ENCODE measurements around the gene TCAF1. TPM values are rescaled to one million over a fixed set of nuclear protein-coding genes. Genes with fewer than 3 reads are reported as not detected.

The TCAF1 gene
- total and polyA plus RNA-seq, 2 donors (not counting 1 experiment from before 2014, with no cell fraction given): 7.1 to 17.3 TPM

Other genes starting within 250 kb of the TCAF1 start
- 1.9 TPM in 2 replicates for gene CTAGE6, start 144.5 kb downstream of the TCAF1 start, total RNA-seq
- 0.10 TPM in 1 of 2 replicates, not detected in the other for gene CTAGE6, start 144.5 kb downstream of the TCAF1 start, polyA plus RNA-seq
- gene OR2F2, start 33.1 kb upstream of the TCAF1 start, total RNA-seq: not detected in 2 replicates
- gene OR2F2, start 33.1 kb upstream of the TCAF1 start, polyA plus RNA-seq: not detected in 2 replicates
- not detected in 2 replicates for gene OR2F1, start 52.7 kb upstream of the TCAF1 start, total RNA-seq
- not detected in 2 replicates for gene OR2F1, start 52.7 kb upstream of the TCAF1 start, polyA plus RNA-seq
- not detected in 2 replicates for gene OR6B1, start 98.1 kb upstream of the TCAF1 start, total RNA-seq
- not detected in 2 replicates for gene OR6B1, start 98.1 kb upstream of the TCAF1 start, polyA plus RNA-seq
- gene OR2A5, start 146.8 kb upstream of the TCAF1 start, total RNA-seq: not detected in 2 replicates
- gene OR2A5, start 146.8 kb upstream of the TCAF1 start, polyA plus RNA-seq: not detected in 2 replicates
- not detected in 2 replicates for gene OR2A25, start 167.6 kb upstream of the TCAF1 start, total RNA-seq
- gene OR2A25, start 167.6 kb upstream of the TCAF1 start, polyA plus RNA-seq: not detected in 2 replicates
- gene OR2A12, start 184.1 kb upstream of the TCAF1 start, total RNA-seq: not detected in 2 replicates
- not detected in 2 replicates for gene OR2A12, start 184.1 kb upstream of the TCAF1 start, polyA plus RNA-seq
- not detected in 2 replicates for gene OR2A2, start 207.4 kb upstream of the TCAF1 start, total RNA-seq
- not detected in 2 replicates for gene OR2A2, start 207.4 kb upstream of the TCAF1 start, polyA plus RNA-seq
- not detected in 2 replicates for gene OR2A14, start 221.0 kb upstream of the TCAF1 start, total RNA-seq
- not detected in 2 replicates for gene OR2A14, start 221.0 kb upstream of the TCAF1 start, polyA plus RNA-seq